Mesothelial cell of epicardium (in vitro differentiated cells): ENCODE results near the gene PPP2R2C. TPM values are rescaled to one million over a fixed set of nuclear protein-coding genes. Genes with fewer than 3 reads are reported as not detected.

Source experiments
- DNase-seq, 2 experiments: peaks; one replicate each; pipeline ENCODE4 v3.0.0; 2021; ENCODE audit warnings: low spot score in 2 of 2; ENCODE audit not compliant: unreplicated experiment in 2 of 2
- H3K27ac Mint-ChIP-seq: 2 replicates; pipeline ENCODE4 v1.8.0; 2021; ENCODE audit warnings: mixed read lengths
- H3K27me3 Mint-ChIP-seq: 2 replicates; pipeline ENCODE4 v1.8.0; 2021; ENCODE audit warnings: low read depth, mixed read lengths
- H3K36me3 Mint-ChIP-seq: 2 replicates; pipeline ENCODE4 v1.8.0; 2021; ENCODE audit warnings: mixed read lengths
- H3K4me1 Mint-ChIP-seq: 2 replicates; pipeline ENCODE4 v1.8.0; 2021; ENCODE audit warnings: mixed read lengths
- H3K4me3 Mint-ChIP-seq: 2 replicates; pipeline ENCODE4 v1.8.0; 2021; ENCODE audit warnings: mild to moderate bottlenecking, moderate library complexity, mixed read lengths
- H3K9me3 Mint-ChIP-seq: 2 replicates; pipeline ENCODE4 v1.8.0; 2021; ENCODE audit warnings: mixed read lengths
- CTCF ChIP-seq: fragments of 200-600 bp; sonication (generic); IDR thresholded peaks from one replicate; pipeline ENCODE4 v1.5.0; 2021; ENCODE audit warnings: antibody characterized with exemption; ENCODE audit not compliant: unreplicated experiment
- total RNA-seq: library from RNA; stranded (reverse); gene quantifications from 3 replicates; pipeline ENCODE4 v1.2.1, GENCODE V29; 2021

The PPP2R2C gene
- total RNA-seq, 1 donor from 2014 or later: 5.2 TPM

GRCh38 chr4:6449335-6449734, 23.1 kb downstream of the PPP2R2C start:
- H3K27ac Mint-ChIP-seq: no peak overlapping the region
- DNase-seq: no peak
- H3K9me3 Mint-ChIP-seq: no peaks in the 10 kb centered on the region
- H3K27me3 Mint-ChIP-seq: peaks cover 21% of the 10 kb centered on the region
- H3K4me3 Mint-ChIP-seq: no peak overlapping the region
- TF ChIP-seq CTCF: no peak
- peaks cover 24% of the 10 kb centered on the region for H3K4me1 Mint-ChIP-seq
- H3K36me3 Mint-ChIP-seq: no peaks in the 10 kb centered on the region

GRCh38 chr4:6448476-6449170, 23.8 kb downstream of the PPP2R2C start:
- no peak overlapping the region for H3K27ac Mint-ChIP-seq
- H3K36me3 Mint-ChIP-seq: no peaks in the 10 kb centered on the region
- H3K4me1 Mint-ChIP-seq: peaks cover 24% of the 10 kb centered on the region
- no peak for TF ChIP-seq CTCF
- H3K4me3 Mint-ChIP-seq: no peak overlapping the region
- H3K9me3 Mint-ChIP-seq: no peaks in the 10 kb centered on the region
- peaks cover 14% of the 10 kb centered on the region for H3K27me3 Mint-ChIP-seq
- DNase-seq: no peak

- DNase-seq: no peak
- no peaks in the 10 kb centered on the region for H3K9me3 Mint-ChIP-seq
- peaks cover 24% of the 10 kb centered on the region for H3K4me1 Mint-ChIP-seq
- no peaks in the 10 kb centered on the region for H3K36me3 Mint-ChIP-seq
- no peak overlapping the region for H3K27ac Mint-ChIP-seq
- peaks cover 13% of the 10 kb centered on the region for H3K27me3 Mint-ChIP-seq
- no peak overlapping the region for H3K4me3 Mint-ChIP-seq
- TF ChIP-seq CTCF: no peak
These were observed 24.7 kb downstream of the PPP2R2C start for GRCh38 chr4:6447672-6448171.

GRCh38 chr4:6446538-6447451, 25.6 kb downstream of the PPP2R2C start:
- no peak overlapping the region for H3K4me3 Mint-ChIP-seq
- H3K4me1 Mint-ChIP-seq: peaks cover 24% of the 10 kb centered on the region
- no peak for DNase-seq
- no peaks in the 10 kb centered on the region for H3K9me3 Mint-ChIP-seq
- no peak for TF ChIP-seq CTCF
- H3K36me3 Mint-ChIP-seq: no peaks in the 10 kb centered on the region
- H3K27ac Mint-ChIP-seq: peak overlapping the region; percentile 60
- peaks cover 14% of the 10 kb centered on the region for H3K27me3 Mint-ChIP-seq

- Mint-ChIP-seq H3K9me3 (no peaks in the 10 kb centered on the region), H3K27ac (peak overlapping the region; percentile 32), H3K4me3 (no peak overlapping the region), H3K36me3 (no peaks in the 10 kb centered on the region), H3K4me1 (peaks cover 24% of the 10 kb centered on the region), H3K27me3 (peaks cover 18% of the 10 kb centered on the region)
- TF ChIP-seq CTCF: no peak
- no peak for DNase-seq
These were observed 26.3 kb downstream of the PPP2R2C start for GRCh38 chr4:6446130-6446482.
